Omental fat pad (tissue), 4 donors: ENCODE results near the gene BATF3. TPM values are rescaled to one million over a fixed set of nuclear protein-coding genes. Genes with fewer than 3 reads are reported as not detected.
A peak's percentile ranks its signal among the peaks of the same experiment; 100 is the strongest.

ENCODE experiments used
- ATAC-seq: fragments of 150-250 bp; one replicate; pipeline ENCODE4 v1.9.1; 2016; ENCODE audit warnings: mild to moderate bottlenecking, moderate library complexity; ENCODE audit not compliant: low FRiP score
- DNase-seq: peaks from one replicate; pipeline ENCODE4 v3.0.0-alpha.2; 2019; ENCODE audit warnings: low spot score
- CTCF ChIP-seq, 3 donors: fragments of 450-650 bp; IDR thresholded peaks; one replicate each; pipeline ENCODE4 v1.5.1; 2016 to 2017; ENCODE audit warnings: antibody characterized with exemption in 3 of 3, mild to moderate bottlenecking in 3 of 3, moderate library complexity in 2 of 3
- total RNA-seq, 4 donors: library from RNA; depleted of rRNA; stranded (reverse); fragments of >200 nt; gene quantifications; one replicate each; pipeline ENCODE4 v1.1.0, GENCODE V29; 2016

BATF3 gene
- 10 to 100 TPM in 1 of 4 donors, 1 to 10 TPM in 3; 4.1 to 48.9 (median 4.8) TPM for total RNA-seq

- no peak for DNase-seq
- ATAC-seq = peak; percentile 59
- TF ChIP-seq CTCF (IDR thresholded peaks at IDR 0.05) = no peak
Observed at GRCh38 chr1:212699625-212700222, at the start of gene BATF3. Gene BATF3 (minus strand): TSS chr1:212699840. CDS start chr1:212699762, 78 bp downstream.

- TF ChIP-seq CTCF (IDR thresholded peaks at IDR 0.05) = no peak
- DNase-seq (no peak), ATAC-seq (no peak)
Observed at GRCh38 chr1:212746546-212746945, 46.9 kb upstream of the BATF3 start.

- ATAC-seq = no peak
- TF ChIP-seq CTCF (IDR thresholded peaks at IDR 0.05) = no peak
- no peak for DNase-seq
Observed at GRCh38 chr1:212745303-212745702, 45.7 kb upstream of the BATF3 start.

GRCh38 chr1:212743901-212744475, 44.3 kb upstream of the BATF3 start:
- ATAC-seq (no peak), DNase-seq (no peak)
- no peak for TF ChIP-seq CTCF (IDR thresholded peaks at IDR 0.05)

GRCh38 chr1:212738330-212738729, 38.7 kb upstream of the BATF3 start:
- DNase-seq (no peak), ATAC-seq (no peak)
- no peak for TF ChIP-seq CTCF (IDR thresholded peaks at IDR 0.05)

- TF ChIP-seq CTCF (IDR thresholded peaks at IDR 0.05) = no peak
- ATAC-seq (no peak), DNase-seq (no peak)
Observed at GRCh38 chr1:212737559-212737958, 37.9 kb upstream of the BATF3 start.

GRCh38 chr1:212733109-212733508, 33.5 kb upstream of the BATF3 start:
- TF ChIP-seq CTCF (IDR thresholded peaks at IDR 0.05) = no peak
- ATAC-seq (no peak), DNase-seq (no peak)
